Transverse colon (tissue), 4 donors: ENCODE measurements around the gene ASB14. TPM values are rescaled to one million over a fixed set of nuclear protein-coding genes. Genes with fewer than 3 reads are reported as not detected.

Experiments
- DNase-seq: peaks from one replicate; pipeline ENCODE4 v3.0.0-alpha.2; 2019
- H3K27ac ChIP-seq, 4 donors: fragments of 200-600 bp; sonication (generic); 2 replicates each; pipeline ENCODE4 v1.5.1; 2016 to 2018; ENCODE audit warnings: inconsistent platforms in 4 of 4
- H3K27me3 ChIP-seq: fragments of 200-600 bp; sonication (generic); 2 replicates; pipeline ENCODE4 v1.5.1; 2017; ENCODE audit warnings: inconsistent platforms
- H3K36me3 ChIP-seq, 4 donors: fragments of 200-600 bp; sonication (generic); 2 replicates each; pipeline ENCODE4 v1.5.1; 2017 to 2019; ENCODE audit warnings: inconsistent platforms in 4 of 4
- H3K4me1 ChIP-seq, 4 donors: fragments of 200-600 bp; sonication (generic); 2 replicates each; pipeline ENCODE4 v1.5.1; 2017 to 2020; ENCODE audit warnings: inconsistent platforms in 4 of 4
- H3K4me3 ChIP-seq, 4 donors: fragments of 200-600 bp; sonication (generic); 1 replicate in 1 of 4; 2 replicates in 3 of 4; pipeline versions ENCODE4 v1.5.1 to v1.6.1; 2017 to 2019; ENCODE audit warnings: inconsistent platforms in 4 of 4
- H3K9me3 ChIP-seq, 2 donors: fragments of 200-600 bp; sonication (generic); 2 replicates each; pipeline ENCODE4 v1.5.1; 2017 to 2019; ENCODE audit warnings: inconsistent platforms in 2 of 2
- CTCF ChIP-seq, 5 experiments: fragments of 200-600 bp in 3 of 5; fragments of 450-650 bp in 2 of 5; sonication (generic) in 3 of 5; IDR thresholded peaks; 1 replicate in 2 of 5; 2 replicates in 3 of 5; pipeline ENCODE4 v1.5.1; 2016 to 2017; ENCODE audit warnings: antibody characterized with exemption in 5 of 5, inconsistent platforms in 3 of 5, mild to moderate bottlenecking in 2 of 5, moderate library complexity in 1 of 5
- EP300 ChIP-seq: sonication (generic); formaldehyde crosslinking; IDR thresholded peaks from one replicate; pipeline ENCODE4 v1.6.1; 2017; ENCODE audit warnings: antibody characterized with exemption, low read depth
- POLR2A ChIP-seq: fragments of 450-650 bp; IDR thresholded peaks from one replicate; pipeline ENCODE4 v1.6.1; 2016; ENCODE audit warnings: antibody characterized with exemption, mild to moderate bottlenecking, moderate library complexity
- POLR2AphosphoS5 ChIP-seq, 3 donors: sonication (generic); formaldehyde crosslinking; IDR thresholded peaks; one replicate each; pipeline ENCODE4 v1.6.1; 2016; ENCODE audit warnings: antibody characterized with exemption in 3 of 3
- whole genome bisulfite sequencing, 2 donors: methylation state at CpG; one replicate each; pipeline ENCODE4 v1.1.5; 2018; ENCODE audit warnings: low coverage in 1 of 2; 5-methylcytosine and 5-hydroxymethylcytosine counted together
- in situ Hi-C, 4 donors: fragments of 200-750 bp; cut with MboI; loops; one replicate each; pipeline versions ENCODE4 v1.15.0 to v1.15.1; 2017; ENCODE audit warnings: low sequenced_read_pairs in 3 of 4, low pct_ligation_motif_present in 1 of 4, low pct_unique_long_range_greater_than_20kb in 1 of 4
- intact Hi-C: fragments of 100-400 bp; cut with DNase I; formaldehyde crosslinking; loops from one replicate; pipeline ENCODE4 v1.15.1; 2023; ENCODE audit warnings: low total_unique reads
- total RNA-seq, 4 donors: library from RNA; depleted of rRNA; stranded (reverse); fragments of >200 nt; gene quantifications; one replicate each; pipeline ENCODE4 v1.1.0, GENCODE V29; 2016

ASB14 gene
- total RNA-seq, 4 donors from 2014 or later: not detected

- no peak for DNase-seq
- in situ Hi-C loops: no loop called here
- H3K36me3 ChIP-seq: no peaks in the 10 kb centered on the region
- H3K9me3 ChIP-seq: no peaks in the 10 kb centered on the region
- peaks cover 6% of the 10 kb centered on the region for H3K27me3 ChIP-seq
- H3K4me1 ChIP-seq: no peaks in the 10 kb centered on the region
- 79% methylated on average over 1 of the region's 1 CpG; no CpG with 5 or more reads in 1 of the 2 donors for WGBS, 2 donors
- TF ChIP-seq POLR2AphosphoS5 (IDR thresholded peaks at IDR 0.05) (no peak), EP300 (no peak), CTCF (IDR thresholded peaks at IDR 0.05) (no peak), POLR2A (no peak)
- intact Hi-C loops: no loop called here
- H3K27ac ChIP-seq: no peak overlapping the region
- H3K4me3 ChIP-seq: no peak overlapping the region
Measured at GRCh38 chr3:57298041-57298440, 5.6 kb upstream of the ASB14 start.

GRCh38 chr3:57292897-57293526 is 527 bp upstream of the ASB14 start:
- Histone ChIP-seq H3K4me1 (no peaks in the 10 kb centered on the region), H3K36me3 (no peaks in the 10 kb centered on the region), H3K27ac (no peak overlapping the region), H3K9me3 (no peaks in the 10 kb centered on the region), H3K27me3 (no peaks in the 10 kb centered on the region), H3K4me3 (no peak overlapping the region)
- in situ Hi-C loops: no loop called here
- intact Hi-C loops: no loop called here
- WGBS, 2 donors: 91 to 94% methylated on average over 4 of the region's 4 CpGs
- TF ChIP-seq EP300 (no peak), POLR2A (no peak), POLR2AphosphoS5 (IDR thresholded peaks at IDR 0.05) (no peak), CTCF (IDR thresholded peaks at IDR 0.05) (no peak)
- DNase-seq: no peak

GRCh38 chr3:57288403-57288802 is 4.1 kb downstream of the ASB14 start:
- in situ Hi-C loops: no loop called here
- DNase-seq: no peak
- Histone ChIP-seq H3K36me3 (no peaks in the 10 kb centered on the region), H3K9me3 (no peaks in the 10 kb centered on the region), H3K4me3 (no peak overlapping the region), H3K4me1 (no peaks in the 10 kb centered on the region), H3K27me3 (no peaks in the 10 kb centered on the region), H3K27ac (no peak overlapping the region)
- intact Hi-C loops: no loop called here
- TF ChIP-seq POLR2AphosphoS5 (IDR thresholded peaks at IDR 0.05) (no peak), EP300 (no peak), POLR2A (no peak), CTCF (IDR thresholded peaks at IDR 0.05) (no peak)
- WGBS, 2 donors: 33 to 90% methylated on average over 1 to 9 of the region's 9 CpGs

- H3K4me3 ChIP-seq: no peak overlapping the region
- no peak overlapping the region for H3K27ac ChIP-seq
- in situ Hi-C loops (no loop called here), intact Hi-C loops (no loop called here)
- WGBS, 2 donors: 60% methylated on average over 2 of the region's 2 CpGs; no CpG with 5 or more reads in 1 of the 2 donors
- H3K27me3 ChIP-seq: no peaks in the 10 kb centered on the region
- H3K9me3 ChIP-seq: no peaks in the 10 kb centered on the region
- H3K4me1 ChIP-seq: no peaks in the 10 kb centered on the region
- no peak for TF ChIP-seq POLR2A
- no peak for TF ChIP-seq EP300
- no peak for TF ChIP-seq CTCF (IDR thresholded peaks at IDR 0.05)
- TF ChIP-seq POLR2AphosphoS5 (IDR thresholded peaks at IDR 0.05): no peak
- no peaks in the 10 kb centered on the region for H3K36me3 ChIP-seq
- DNase-seq: no peak
Measured at GRCh38 chr3:57287205-57287604, 5.3 kb downstream of the ASB14 start.
